K562 (cell line): ENCODE measurements around the gene SPTBN4. TPM values are rescaled to one million over a fixed set of nuclear protein-coding genes. Genes with fewer than 3 reads are reported as not detected.

ENCODE experiments used
- GTF2A2 ChIP-seq: IDR thresholded peaks from 2 replicates; pipeline ENCODE4 v1.6.1; 2016; ENCODE audit warnings: mild to moderate bottlenecking, missing genetic modification characterization, missing compliant biosample characterization
- HNRNPLL ChIP-seq: fragments of 200-400 bp; formaldehyde crosslinking; IDR thresholded peaks from 2 replicates; pipeline ENCODE4 v1.6.1; 2017; ENCODE audit warnings: low read length, low read depth, mild to moderate bottlenecking; ENCODE audit not compliant: poor library complexity, severe bottlenecking
- MCM3 ChIP-seq: fragments of 450-650 bp; IDR thresholded peaks from 2 replicates; pipeline ENCODE4 v1.6.1; 2016
- NFIX ChIP-seq: fragments of 250-450 bp; sonication (Bioruptor Pico); IDR thresholded peaks from 2 replicates; pipeline ENCODE4 v1.4.0; 2020; ENCODE audit warnings: low read depth, mild to moderate bottlenecking, moderate library complexity
- RBM25 ChIP-seq: fragments of 200-400 bp; formaldehyde crosslinking; IDR thresholded peaks from 2 replicates; pipeline ENCODE4 v1.6.1; 2018; ENCODE audit warnings: low read length, low read depth, moderate library complexity; ENCODE audit not compliant: severe bottlenecking
- SETDB1 ChIP-seq: IDR thresholded peaks from one replicate; pipeline ENCODE4 v1.6.1; 2012; ENCODE audit warnings: low read length, control low read depth, inconsistent platforms
- SLC30A9 ChIP-seq: fragments of 250-450 bp; sonication (Bioruptor Pico); IDR thresholded peaks from 2 replicates; pipeline ENCODE4 v1.8.0; 2022; ENCODE audit warnings: mild to moderate bottlenecking, moderate library complexity
- ZNF133 ChIP-seq: fragments of 250-450 bp; sonication (Bioruptor Pico); IDR thresholded peaks from 2 replicates; pipeline ENCODE4 v1.4.0; 2020; ENCODE audit warnings: mild to moderate bottlenecking
- ZNF140 ChIP-seq: fragments of 250-450 bp; sonication (Bioruptor Pico); IDR thresholded peaks from 2 replicates; pipeline ENCODE4 v1.8.0; 2021; ENCODE audit warnings: moderate library complexity, mild to moderate bottlenecking, inconsistent platforms
- polyA plus RNA-seq, 8 experiments: library from polyadenylated mRNA; depleted of rRNA in 4 of 8; stranded (reverse) in 5 of 8; unstranded in 3 of 8; fragments of >200 nt; fragmentation: Nextera tagmentation in 2 of 8; fragmentation: Illumina TruSeq in 1 of 8; extraction: Ambion mirVana in 2 of 8; extraction: Trizol in 1 of 8; gene quantifications; 2 replicates each; pipeline versions ENCODE4 v1.2.1 to v1.2.3, GENCODE V29; 2011 to 2014; ENCODE audit warnings: inconsistent platforms in 1 of 8, missing spikeins in 1 of 8
- total RNA-seq, 7 experiments: library from RNA; depleted of rRNA in 6 of 7; stranded (reverse); fragments of >200 nt in 6 of 7; fragmentation: Illumina TruSeq in 2 of 7; extraction: Trizol in 2 of 7; gene quantifications; 2 replicates each; pipeline versions ENCODE4 v1.2.1 to v1.2.3, GENCODE V29; 2011 to 2021; ENCODE audit warnings: low replicate concordance in 1 of 7
- TF ChIP-seq, protein P1 (sequence below), 2 experiments: fragments of 450-650 bp; formaldehyde crosslinking in 1 of 2; IDR thresholded peaks; 2 replicates each; pipeline versions ENCODE4 v1.4.0 to v1.6.1; 2014 to 2020; ENCODE audit warnings: mild to moderate bottlenecking in 2 of 2, borderline replicate concordance in 1 of 2, low read depth in 1 of 2
- TF ChIP-seq, protein P2 (sequence below): fragments of 450-650 bp; formaldehyde crosslinking; IDR thresholded peaks from 2 replicates; pipeline ENCODE4 v1.4.0; 2020; ENCODE audit warnings: mild to moderate bottlenecking, mixed read lengths
- TF ChIP-seq, protein P3 (sequence below), 2 experiments: fragments of 450-650 bp; IDR thresholded peaks; 2 replicates each; pipeline ENCODE4 v1.6.1; 2018; ENCODE audit warnings: mild to moderate bottlenecking in 2 of 2, low read depth in 1 of 2; ENCODE audit not compliant: partially characterized antibody in 2 of 2

The SPTBN4 gene
- total and polyA plus RNA-seq, 9 of the 15 experiments (the other 6 are each of a cell fraction or from before 2014, with no cell fraction given) = 0.01 to 1.5 (median 0.86) TPM

DNA sequence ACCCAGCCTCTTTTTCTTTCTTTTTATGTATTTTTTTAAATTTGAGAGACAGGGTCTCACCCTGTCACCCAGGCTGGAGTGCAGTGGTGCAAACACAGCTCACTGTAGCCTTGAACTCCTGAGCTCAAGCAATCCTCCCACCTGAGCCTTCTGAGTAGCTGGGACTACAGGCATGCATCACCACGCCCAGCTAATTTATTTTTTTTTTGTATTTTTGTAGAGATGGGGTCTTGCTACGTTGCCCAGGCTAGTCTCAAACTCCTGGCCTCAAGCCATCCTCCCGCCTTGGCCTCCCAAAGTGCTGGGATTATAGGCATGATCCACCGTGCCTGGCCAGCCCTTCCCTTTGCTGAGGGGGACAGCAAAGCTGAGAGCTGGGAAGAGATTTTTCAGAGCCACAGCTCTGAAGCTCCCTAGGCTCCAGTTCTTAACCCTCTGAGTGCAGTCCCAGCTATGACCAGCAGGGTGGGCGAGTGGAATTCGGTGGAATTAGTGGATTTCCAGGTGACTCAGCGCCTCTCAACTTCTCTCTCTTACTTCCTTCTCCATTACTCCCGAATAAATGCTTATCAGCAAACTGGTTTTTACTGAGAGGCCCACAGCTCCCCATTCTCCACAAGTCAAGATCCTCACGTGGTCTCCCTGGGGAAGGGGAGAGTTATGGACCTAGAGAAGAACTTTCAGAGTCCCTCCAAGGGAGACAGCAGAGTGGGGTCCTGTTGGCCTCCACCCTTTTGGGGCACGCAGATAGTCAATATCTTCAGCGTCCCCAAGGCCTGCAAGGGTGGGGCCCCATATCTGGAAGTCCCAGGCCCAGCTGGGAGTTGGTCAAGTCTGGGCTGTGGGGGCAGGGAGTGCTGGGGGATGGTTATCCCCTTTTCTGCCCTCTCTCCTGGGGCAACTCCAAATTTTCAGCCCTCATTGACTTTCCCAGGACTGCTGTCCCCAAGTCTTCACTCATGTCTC is 2.5 kb upstream of the SPTBN4 start (continued):
- TF ChIP-seq, protein P1, sequence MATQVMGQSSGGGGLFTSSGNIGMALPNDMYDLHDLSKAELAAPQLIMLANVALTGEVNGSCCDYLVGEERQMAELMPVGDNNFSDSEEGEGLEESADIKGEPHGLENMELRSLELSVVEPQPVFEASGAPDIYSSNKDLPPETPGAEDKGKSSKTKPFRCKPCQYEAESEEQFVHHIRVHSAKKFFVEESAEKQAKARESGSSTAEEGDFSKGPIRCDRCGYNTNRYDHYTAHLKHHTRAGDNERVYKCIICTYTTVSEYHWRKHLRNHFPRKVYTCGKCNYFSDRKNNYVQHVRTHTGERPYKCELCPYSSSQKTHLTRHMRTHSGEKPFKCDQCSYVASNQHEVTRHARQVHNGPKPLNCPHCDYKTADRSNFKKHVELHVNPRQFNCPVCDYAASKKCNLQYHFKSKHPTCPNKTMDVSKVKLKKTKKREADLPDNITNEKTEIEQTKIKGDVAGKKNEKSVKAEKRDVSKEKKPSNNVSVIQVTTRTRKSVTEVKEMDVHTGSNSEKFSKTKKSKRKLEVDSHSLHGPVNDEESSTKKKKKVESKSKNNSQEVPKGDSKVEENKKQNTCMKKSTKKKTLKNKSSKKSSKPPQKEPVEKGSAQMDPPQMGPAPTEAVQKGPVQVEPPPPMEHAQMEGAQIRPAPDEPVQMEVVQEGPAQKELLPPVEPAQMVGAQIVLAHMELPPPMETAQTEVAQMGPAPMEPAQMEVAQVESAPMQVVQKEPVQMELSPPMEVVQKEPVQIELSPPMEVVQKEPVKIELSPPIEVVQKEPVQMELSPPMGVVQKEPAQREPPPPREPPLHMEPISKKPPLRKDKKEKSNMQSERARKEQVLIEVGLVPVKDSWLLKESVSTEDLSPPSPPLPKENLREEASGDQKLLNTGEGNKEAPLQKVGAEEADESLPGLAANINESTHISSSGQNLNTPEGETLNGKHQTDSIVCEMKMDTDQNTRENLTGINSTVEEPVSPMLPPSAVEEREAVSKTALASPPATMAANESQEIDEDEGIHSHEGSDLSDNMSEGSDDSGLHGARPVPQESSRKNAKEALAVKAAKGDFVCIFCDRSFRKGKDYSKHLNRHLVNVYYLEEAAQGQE (IDR thresholded peaks at IDR 0.05; ENCODE audit: borderline replicate concordance) = peak; percentile 68
- TF ChIP-seq, protein P1 (CRISPR knock-in tag; IDR thresholded peaks at IDR 0.05; ENCODE audit: low read depth) = no peak
- TF ChIP-seq ZNF140 (CRISPR knock-in tag) (no peak), MCM3 (no peak), SETDB1 (no peak), RBM25 (peak; percentile 27), NFIX (CRISPR knock-in tag) (no peak), HNRNPLL (peak; percentile 32), ZNF133 (CRISPR knock-in tag) (no peak), SLC30A9 (CRISPR knock-in tag) (no peak), GTF2A2 (tag) (no peak)
- TF ChIP-seq, protein P2, sequence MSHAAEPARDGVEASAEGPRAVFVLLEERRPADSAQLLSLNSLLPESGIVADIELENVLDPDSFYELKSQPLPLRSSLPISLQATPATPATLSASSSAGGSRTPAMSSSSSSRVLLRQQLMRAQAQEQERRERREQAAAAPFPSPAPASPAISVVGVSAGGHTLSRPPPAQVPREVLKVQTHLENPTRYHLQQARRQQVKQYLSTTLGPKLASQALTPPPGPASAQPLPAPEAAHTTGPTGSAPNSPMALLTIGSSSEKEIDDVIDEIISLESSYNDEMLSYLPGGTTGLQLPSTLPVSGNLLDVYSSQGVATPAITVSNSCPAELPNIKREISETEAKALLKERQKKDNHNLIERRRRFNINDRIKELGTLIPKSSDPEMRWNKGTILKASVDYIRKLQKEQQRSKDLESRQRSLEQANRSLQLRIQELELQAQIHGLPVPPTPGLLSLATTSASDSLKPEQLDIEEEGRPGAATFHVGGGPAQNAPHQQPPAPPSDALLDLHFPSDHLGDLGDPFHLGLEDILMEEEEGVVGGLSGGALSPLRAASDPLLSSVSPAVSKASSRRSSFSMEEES (CRISPR knock-in tag) = peak; percentile 16; the same call in 1 of the 2 replicates
- TF ChIP-seq, protein P3, sequence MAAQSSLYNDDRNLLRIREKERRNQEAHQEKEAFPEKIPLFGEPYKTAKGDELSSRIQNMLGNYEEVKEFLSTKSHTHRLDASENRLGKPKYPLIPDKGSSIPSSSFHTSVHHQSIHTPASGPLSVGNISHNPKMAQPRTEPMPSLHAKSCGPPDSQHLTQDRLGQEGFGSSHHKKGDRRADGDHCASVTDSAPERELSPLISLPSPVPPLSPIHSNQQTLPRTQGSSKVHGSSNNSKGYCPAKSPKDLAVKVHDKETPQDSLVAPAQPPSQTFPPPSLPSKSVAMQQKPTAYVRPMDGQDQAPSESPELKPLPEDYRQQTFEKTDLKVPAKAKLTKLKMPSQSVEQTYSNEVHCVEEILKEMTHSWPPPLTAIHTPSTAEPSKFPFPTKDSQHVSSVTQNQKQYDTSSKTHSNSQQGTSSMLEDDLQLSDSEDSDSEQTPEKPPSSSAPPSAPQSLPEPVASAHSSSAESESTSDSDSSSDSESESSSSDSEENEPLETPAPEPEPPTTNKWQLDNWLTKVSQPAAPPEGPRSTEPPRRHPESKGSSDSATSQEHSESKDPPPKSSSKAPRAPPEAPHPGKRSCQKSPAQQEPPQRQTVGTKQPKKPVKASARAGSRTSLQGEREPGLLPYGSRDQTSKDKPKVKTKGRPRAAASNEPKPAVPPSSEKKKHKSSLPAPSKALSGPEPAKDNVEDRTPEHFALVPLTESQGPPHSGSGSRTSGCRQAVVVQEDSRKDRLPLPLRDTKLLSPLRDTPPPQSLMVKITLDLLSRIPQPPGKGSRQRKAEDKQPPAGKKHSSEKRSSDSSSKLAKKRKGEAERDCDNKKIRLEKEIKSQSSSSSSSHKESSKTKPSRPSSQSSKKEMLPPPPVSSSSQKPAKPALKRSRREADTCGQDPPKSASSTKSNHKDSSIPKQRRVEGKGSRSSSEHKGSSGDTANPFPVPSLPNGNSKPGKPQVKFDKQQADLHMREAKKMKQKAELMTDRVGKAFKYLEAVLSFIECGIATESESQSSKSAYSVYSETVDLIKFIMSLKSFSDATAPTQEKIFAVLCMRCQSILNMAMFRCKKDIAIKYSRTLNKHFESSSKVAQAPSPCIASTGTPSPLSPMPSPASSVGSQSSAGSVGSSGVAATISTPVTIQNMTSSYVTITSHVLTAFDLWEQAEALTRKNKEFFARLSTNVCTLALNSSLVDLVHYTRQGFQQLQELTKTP (IDR thresholded peaks at IDR 0.05; ENCODE audit: low read depth in 1 of 2, partially characterized antibody in 2 of 2) = peak; percentile 26 to 59
